GM12878 (cell line): Measurements from ENCODE around the gene HORMAD1. TPM values are rescaled to one million over a fixed set of nuclear protein-coding genes. Genes with fewer than 3 reads are reported as not detected.

ENCODE experiments used
- ATAC-seq: fragments of 200-7000 bp; cut with Tn5 transposase; 3 replicates; pipeline ENCODE4 v1.9.1; 2020; ENCODE audit warnings: mild to moderate bottlenecking, moderate library complexity
- BruUV-seq: library from RNA; stranded (reverse); fragments of 400-500 nt; replicated peaks from 2 replicates; lab custom pipeline; 2021; lab: Mats Ljungman, UMichigan
- CTCF ChIA-PET: fragments of 300-600 bp; sonication (Branson Sonifier 250); formaldehyde crosslinking; extraction: SDS; loops from one replicate; lab custom pipeline; 2021; ENCODE audit warnings: inconsistent platforms; lab: Yijun Ruan, JAX
- POLR2A ChIA-PET: fragments of 350-600 bp; formaldehyde crosslinking; extraction: SDS; loops from one replicate; lab custom pipeline; 2021; ENCODE audit warnings: inconsistent platforms; lab: Charles Lee
- RAD21 ChIA-PET: fragments of 300-600 bp; sonication (Branson Sonifier 250); formaldehyde crosslinking; loops from one replicate; lab custom pipeline; 2023; ENCODE audit warnings: antibody characterized with exemption; ENCODE audit not compliant: unreplicated experiment; lab: Charles Lee
- SMC1A ChIA-PET: fragments of 300-600 bp; sonication (Branson Sonifier 250); formaldehyde crosslinking; loops from one replicate; lab custom pipeline; 2023; ENCODE audit not compliant: unreplicated experiment, uncharacterized antibody; lab: Charles Lee
- DNase-seq: peaks from one replicate; pipeline ENCODE4 v3.0.0-alpha.2; 2011; ENCODE audit warnings: low read depth, low spot score
- FAIRE-seq: peaks from 3 replicates; lab custom pipeline; 2011; peaks lifted over from hg19 to GRCh38; lab: Jason Lieb, UNC
- H2AFZ ChIP-seq: 2 replicates; pipeline ENCODE4 v1.6.0; 2011; ENCODE audit warnings: low read depth, low read length, control low read depth; ENCODE audit not compliant: control insufficient read depth
- H3K27ac ChIP-seq: 2 replicates; pipeline ENCODE4 v1.5.1; 2011; ENCODE audit warnings: control low read depth; ENCODE audit not compliant: control insufficient read depth, insufficient read depth
- H3K27me3 ChIP-seq, 2 experiments: replicated peaks in 1 of 2; 2 replicates each; pipeline versions ENCODE4 v1.6.0 to v1.6.1; 2011; ENCODE audit warnings: low read length in 1 of 2; ENCODE audit not compliant: control insufficient read depth in 2 of 2, insufficient read depth in 2 of 2
- H3K36me3 ChIP-seq, 2 experiments: 2 replicates each; pipeline ENCODE4 v1.5.1; 2011; ENCODE audit warnings: low read length in 1 of 2; ENCODE audit not compliant: control insufficient read depth in 2 of 2, insufficient read depth in 2 of 2
- H3K4me1 ChIP-seq: 2 replicates; pipeline ENCODE4 v1.6.1; 2011; ENCODE audit warnings: mild to moderate bottlenecking, low read length, moderate library complexity, mixed read lengths; ENCODE audit not compliant: control insufficient read depth, insufficient read depth
- H3K4me2 ChIP-seq: 2 replicates; pipeline ENCODE4 v1.6.0; 2011; ENCODE audit warnings: control low read depth; ENCODE audit not compliant: control insufficient read depth, insufficient read depth
- H3K4me3 ChIP-seq: fragments of 200-600 bp; sonication (generic); 2 replicates; pipeline ENCODE4 v1.5.1; 2016
- H3K79me2 ChIP-seq: 2 replicates; pipeline ENCODE4 v1.6.0; 2011; ENCODE audit warnings: low read length; ENCODE audit not compliant: control insufficient read depth, insufficient read depth
- H3K9ac ChIP-seq: 2 replicates; pipeline ENCODE4 v1.8.0; 2011; ENCODE audit warnings: low read length, control low read depth, mixed read lengths; ENCODE audit not compliant: control insufficient read depth, insufficient read depth
- H3K9me3 ChIP-seq: replicated peaks from 3 replicates; pipeline ENCODE4 v1.5.1; 2011; ENCODE audit warnings: mild to moderate bottlenecking, low read length; ENCODE audit not compliant: control insufficient read depth, insufficient read depth
- H4K20me1 ChIP-seq: 2 replicates; pipeline ENCODE4 v1.6.0; 2011; ENCODE audit not compliant: control insufficient read depth, insufficient read depth
- BCL3 ChIP-seq: IDR thresholded peaks from 2 replicates; pipeline ENCODE4 v1.6.1; 2011; ENCODE audit warnings: borderline replicate concordance, low read depth, mild to moderate bottlenecking, moderate library complexity, low read length; ENCODE audit not compliant: insufficient read depth, poor library complexity, severe bottlenecking
- CUX1 ChIP-seq: IDR thresholded peaks from 2 replicates; pipeline ENCODE4 v1.6.1; 2012; ENCODE audit warnings: improper control_type of control experiment, low read depth, low read length; ENCODE audit not compliant: insufficient replicate concordance
- HSF1 ChIP-seq: fragments of 150-350 bp; IDR thresholded peaks from 2 replicates; pipeline ENCODE4 v1.6.1; 2014; ENCODE audit warnings: mild to moderate bottlenecking, low read depth, low read length
- JUND ChIP-seq: IDR thresholded peaks from 2 replicates; pipeline ENCODE4 v1.6.1; 2012; ENCODE audit warnings: low read depth, mild to moderate bottlenecking, low read length, improper control_type of control experiment, moderate library complexity
- MXI1 ChIP-seq: fragments of 150-350 bp; IDR thresholded peaks from 2 replicates; pipeline ENCODE4 v1.6.1; 2011; ENCODE audit warnings: low read depth, mild to moderate bottlenecking, inconsistent platforms, low read length, improper control_type of control experiment
- PAX5 ChIP-seq: IDR thresholded peaks from 2 replicates; pipeline ENCODE4 v1.6.1; 2011; ENCODE audit warnings: low read depth, low read length, borderline replicate concordance
- RCOR1 ChIP-seq: conservative IDR thresholded peaks from 2 replicates; pipeline ENCODE4 v1.6.1; 2012; ENCODE audit warnings: low read depth, low read length, improper control_type of control experiment
- RFX5 ChIP-seq: IDR thresholded peaks from 2 replicates; pipeline ENCODE4 v1.6.1; 2011; ENCODE audit warnings: low read depth, low read length, improper control_type of control experiment
- WGBS: methylation state at CpG from one replicate; pipeline ENCODE4 v1.1.6; 2016; ENCODE audit warnings: low lambda C conversion rate; ENCODE audit not compliant: insufficient replicate concordance, insufficient coverage; ENCODE audit errors: missing lambda C conversion rate; 5-methylcytosine and 5-hydroxymethylcytosine counted together
- in situ Hi-C: fragments of 300-500 bp; cut with MboI; formaldehyde crosslinking; loops from 9 replicates; pipeline ENCODE4 v1.14.3; 2018; ENCODE audit warnings: mixed read lengths
- intact Hi-C: fragments of 100-400 bp; cut with micrococcal nuclease; formaldehyde crosslinking; loops from one replicate; pipeline ENCODE4 v1.14.2; 2022; ENCODE audit not compliant: unreplicated experiment
- polyA plus RNA-seq, 11 experiments: library from polyadenylated mRNA; depleted of rRNA in 4 of 11; unstranded in 6 of 11; stranded (reverse) in 5 of 11; fragments of >200 nt; fragmentation: Nextera tagmentation in 4 of 11; fragmentation: Illumina TruSeq in 1 of 11; extraction: Ambion mirVana in 4 of 11; extraction: Trizol in 1 of 11; gene quantifications; 1 replicate in 1 of 11; 2 replicates in 10 of 11; pipeline versions ENCODE4 v1.2.1 to v1.2.3, GENCODE V29; 2011 to 2016; ENCODE audit warnings: inconsistent platforms in 2 of 11, missing spikeins in 2 of 11, low read depth in 1 of 11
- total RNA-seq, 4 experiments: library from RNA; depleted of rRNA in 3 of 4; stranded (reverse); fragments of >200 nt in 3 of 4; fragmentation: Illumina TruSeq in 1 of 4; extraction: Trizol in 1 of 4; gene quantifications; 2 replicates each; pipeline versions ENCODE4 v1.2.1 to v1.2.3, GENCODE V29; 2013 to 2021

The HORMAD1 gene
- total and polyA plus RNA-seq, 10 of the 15 experiments (the other 5 are each of a cell fraction or from before 2014, with no cell fraction given), result 0.08 to 0.22 (median 0.20) TPM; not detected in 6

DNA sequence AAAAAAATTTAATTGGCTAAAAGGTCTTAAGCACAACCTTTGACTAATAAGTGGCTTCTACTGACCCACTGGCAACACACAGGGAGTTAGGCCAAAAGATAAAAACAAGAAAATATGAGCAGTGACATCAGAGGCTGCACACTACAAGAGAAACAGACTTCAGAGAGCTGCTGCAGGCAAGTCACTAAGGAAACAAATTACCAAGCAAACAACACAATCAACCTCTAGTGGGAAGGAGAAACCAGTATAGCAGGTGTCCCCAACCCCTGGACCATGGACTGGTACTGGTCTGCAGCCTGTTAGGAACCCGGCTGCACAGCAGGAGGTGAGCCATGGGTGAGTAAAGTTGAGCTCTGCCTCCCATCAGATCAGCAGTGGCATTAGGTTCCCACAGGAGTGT lies 70.5 kb downstream of the HORMAD1 start:
- Histone ChIP-seq H3K27me3 (no peaks in the 10 kb centered on the region), H3K4me3 (no peak overlapping the region), H2AFZ (no peak overlapping the region)
- no TSS peak for BruUV-seq
- RAD21 ChIA-PET, result no interaction called here
- TF ChIP-seq RFX5, result no peak
- TF ChIP-seq BCL3, result no peak
- no peak for TF ChIP-seq MXI1
- no peak for TF ChIP-seq HSF1
- no peak for TF ChIP-seq JUND
- no peak for TF ChIP-seq CUX1
- no peak for TF ChIP-seq RCOR1
- no peak for TF ChIP-seq PAX5
- TF ChIP-seq, all 136 proteins: peak for 0
- ChIA-PET POLR2A (no interaction called here), CTCF (interaction anchor here (2.3 kb wide), 1 partner anchor 89 kb away, joined by 7 read pairs; no protein-coding TSS in a partner anchor), SMC1A (interaction anchor here (1.4 kb wide), 1 partner anchor 89 kb away, joined by 4 read pairs; no protein-coding TSS in a partner anchor)
- Histone ChIP-seq H3K9me3 (no peaks in the 10 kb centered on the region), H3K79me2 (no peaks in the 10 kb centered on the region), H3K27ac (no peak overlapping the region), H3K36me3 (peaks cover 1 to 16% of the 10 kb centered on the region in 2 experiments), H4K20me1 (no peaks in the 10 kb centered on the region), H3K9ac (no peak overlapping the region), H3K4me2 (no peak overlapping the region), H3K4me1 (no peaks in the 10 kb centered on the region)
- WGBS, result 93% methylated on average over 1 of the region's 1 CpG
- in situ Hi-C loops (no loop called here), intact Hi-C loops (no loop called here)
- ATAC-seq, result no peak
- no peak for DNase-seq
- FAIRE-seq, result no peak
